ENCODE results near the gene MMP7. TPM values are rescaled to one million over a fixed set of nuclear protein-coding genes. Genes with fewer than 3 reads are reported as not detected.

Gene MMP7
- total and polyA plus RNA-seq, 2 experiments from 2014 or later, result not detected

DNA sequence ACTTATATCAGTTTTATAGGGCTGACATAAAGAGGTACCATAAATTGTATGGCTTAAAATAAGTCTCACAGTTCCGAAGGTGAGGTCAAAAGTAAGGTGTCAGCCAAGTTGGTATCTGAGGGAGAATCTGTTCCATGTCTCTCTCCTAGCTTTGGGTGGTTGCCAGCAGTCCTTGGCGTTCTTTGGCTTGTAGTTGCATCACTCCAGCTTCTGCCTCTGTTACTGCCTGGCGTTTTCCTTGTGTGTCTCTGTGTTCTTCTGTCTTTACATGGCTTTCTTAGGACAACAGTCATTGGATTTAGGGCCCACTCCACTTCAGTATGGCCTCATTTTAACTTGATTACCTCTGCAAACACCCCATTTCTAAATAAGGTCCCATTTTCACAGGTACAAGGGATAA is 16.7 kb downstream of the MMP7 start:
- Histone ChIP-seq H3K9me2 (ENCODE audit: insufficient read depth) (no peaks in the 10 kb centered on the region), H2AFZ (no peak overlapping the region), H4K20me1 (replicated peaks; ENCODE audit: insufficient read depth) (no peaks in the 10 kb centered on the region), H3K4me2 (no peak overlapping the region), H3K27ac (ENCODE audit: low read depth) (no peak overlapping the region), H3K36me3 (ENCODE audit: insufficient read depth) (no peaks in the 10 kb centered on the region), H3K27me3 (ENCODE audit: insufficient read depth) (no peaks in the 10 kb centered on the region), H3K79me2 (replicated peaks; ENCODE audit: insufficient read depth) (no peaks in the 10 kb centered on the region), H3K4me1 (ENCODE audit: insufficient read depth) (no peaks in the 10 kb centered on the region), H3F3A (replicated peaks; ENCODE audit: low read depth) (no peaks in the 10 kb centered on the region), H3K4me3 (no peak overlapping the region)
- no peaks in the 10 kb centered on the region for H3K36me3 Mint-ChIP-seq (ENCODE audit: low read depth)
- TF ChIP-seq EZH2 (IDR thresholded peaks at IDR 0.05; ENCODE audit: low read depth, unreplicated experiment) (no peak), CREB1 (CRISPR knock-in tag; IDR thresholded peaks at IDR 0.05; ENCODE audit: low read depth) (no peak), JUNB (IDR thresholded peaks at IDR 0.05; ENCODE audit: unreplicated experiment) (no peak), STAT1 (IDR thresholded peaks at IDR 0.05; ENCODE audit: unreplicated experiment) (no peak), ZNF114 (CRISPR knock-in tag; IDR thresholded peaks at IDR 0.05) (no peak), POLR2AphosphoS5 (IDR thresholded peaks at IDR 0.05; ENCODE audit: low read depth) (no peak), NANOG (IDR thresholded peaks at IDR 0.05; ENCODE audit: borderline replicate concordance) (no peak), ZNF331 (CRISPR knock-in tag; IDR thresholded peaks at IDR 0.05; ENCODE audit: low read depth) (no peak), EZH2phosphoT487 (IDR thresholded peaks at IDR 0.05; ENCODE audit: unreplicated experiment) (no peak)
- TF ChIP-seq, protein P1, sequence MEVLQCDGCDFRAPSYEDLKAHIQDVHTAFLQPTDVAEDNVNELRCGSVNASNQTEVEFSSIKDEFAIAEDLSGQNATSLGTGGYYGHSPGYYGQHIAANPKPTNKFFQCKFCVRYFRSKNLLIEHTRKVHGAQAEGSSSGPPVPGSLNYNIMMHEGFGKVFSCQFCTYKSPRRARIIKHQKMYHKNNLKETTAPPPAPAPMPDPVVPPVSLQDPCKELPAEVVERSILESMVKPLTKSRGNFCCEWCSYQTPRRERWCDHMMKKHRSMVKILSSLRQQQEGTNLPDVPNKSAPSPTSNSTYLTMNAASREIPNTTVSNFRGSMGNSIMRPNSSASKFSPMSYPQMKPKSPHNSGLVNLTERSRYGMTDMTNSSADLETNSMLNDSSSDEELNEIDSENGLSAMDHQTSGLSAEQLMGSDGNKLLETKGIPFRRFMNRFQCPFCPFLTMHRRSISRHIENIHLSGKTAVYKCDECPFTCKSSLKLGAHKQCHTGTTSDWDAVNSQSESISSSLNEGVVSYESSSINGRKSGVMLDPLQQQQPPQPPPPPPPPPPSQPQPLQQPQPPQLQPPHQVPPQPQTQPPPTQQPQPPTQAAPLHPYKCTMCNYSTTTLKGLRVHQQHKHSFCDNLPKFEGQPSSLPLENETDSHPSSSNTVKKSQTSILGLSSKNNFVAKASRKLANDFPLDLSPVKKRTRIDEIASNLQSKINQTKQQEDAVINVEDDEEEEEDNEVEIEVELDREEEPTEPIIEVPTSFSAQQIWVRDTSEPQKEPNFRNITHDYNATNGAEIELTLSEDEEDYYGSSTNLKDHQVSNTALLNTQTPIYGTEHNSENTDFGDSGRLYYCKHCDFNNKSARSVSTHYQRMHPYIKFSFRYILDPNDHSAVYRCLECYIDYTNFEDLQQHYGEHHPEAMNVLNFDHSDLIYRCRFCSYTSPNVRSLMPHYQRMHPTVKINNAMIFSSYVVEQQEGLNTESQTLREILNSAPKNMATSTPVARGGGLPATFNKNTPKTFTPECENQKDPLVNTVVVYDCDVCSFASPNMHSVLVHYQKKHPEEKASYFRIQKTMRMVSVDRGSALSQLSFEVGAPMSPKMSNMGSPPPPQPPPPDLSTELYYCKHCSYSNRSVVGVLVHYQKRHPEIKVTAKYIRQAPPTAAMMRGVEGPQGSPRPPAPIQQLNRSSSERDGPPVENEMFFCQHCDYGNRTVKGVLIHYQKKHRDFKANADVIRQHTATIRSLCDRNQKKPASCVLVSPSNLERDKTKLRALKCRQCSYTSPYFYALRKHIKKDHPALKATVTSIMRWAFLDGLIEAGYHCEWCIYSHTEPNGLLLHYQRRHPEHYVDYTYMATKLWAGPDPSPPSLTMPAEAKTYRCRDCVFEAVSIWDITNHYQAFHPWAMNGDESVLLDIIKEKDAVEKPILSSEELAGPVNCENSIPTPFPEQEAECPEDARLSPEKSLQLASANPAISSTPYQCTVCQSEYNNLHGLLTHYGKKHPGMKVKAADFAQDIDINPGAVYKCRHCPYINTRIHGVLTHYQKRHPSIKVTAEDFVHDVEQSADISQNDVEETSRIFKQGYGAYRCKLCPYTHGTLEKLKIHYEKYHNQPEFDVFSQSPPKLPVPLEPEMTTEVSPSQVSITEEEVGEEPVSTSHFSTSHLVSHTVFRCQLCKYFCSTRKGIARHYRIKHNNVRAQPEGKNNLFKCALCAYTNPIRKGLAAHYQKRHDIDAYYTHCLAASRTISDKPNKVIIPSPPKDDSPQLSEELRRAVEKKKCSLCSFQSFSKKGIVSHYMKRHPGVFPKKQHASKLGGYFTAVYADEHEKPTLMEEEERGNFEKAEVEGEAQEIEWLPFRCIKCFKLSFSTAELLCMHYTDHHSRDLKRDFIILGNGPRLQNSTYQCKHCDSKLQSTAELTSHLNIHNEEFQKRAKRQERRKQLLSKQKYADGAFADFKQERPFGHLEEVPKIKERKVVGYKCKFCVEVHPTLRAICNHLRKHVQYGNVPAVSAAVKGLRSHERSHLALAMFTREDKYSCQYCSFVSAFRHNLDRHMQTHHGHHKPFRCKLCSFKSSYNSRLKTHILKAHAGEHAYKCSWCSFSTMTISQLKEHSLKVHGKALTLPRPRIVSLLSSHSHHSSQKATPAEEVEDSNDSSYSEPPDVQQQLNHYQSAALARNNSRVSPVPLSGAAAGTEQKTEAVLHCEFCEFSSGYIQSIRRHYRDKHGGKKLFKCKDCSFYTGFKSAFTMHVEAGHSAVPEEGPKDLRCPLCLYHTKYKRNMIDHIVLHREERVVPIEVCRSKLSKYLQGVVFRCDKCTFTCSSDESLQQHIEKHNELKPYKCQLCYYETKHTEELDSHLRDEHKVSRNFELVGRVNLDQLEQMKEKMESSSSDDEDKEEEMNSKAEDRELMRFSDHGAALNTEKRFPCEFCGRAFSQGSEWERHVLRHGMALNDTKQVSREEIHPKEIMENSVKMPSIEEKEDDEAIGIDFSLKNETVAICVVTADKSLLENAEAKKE (CRISPR knock-in tag; IDR thresholded peaks at IDR 0.05), result no peak
- TF ChIP-seq, protein P2, sequence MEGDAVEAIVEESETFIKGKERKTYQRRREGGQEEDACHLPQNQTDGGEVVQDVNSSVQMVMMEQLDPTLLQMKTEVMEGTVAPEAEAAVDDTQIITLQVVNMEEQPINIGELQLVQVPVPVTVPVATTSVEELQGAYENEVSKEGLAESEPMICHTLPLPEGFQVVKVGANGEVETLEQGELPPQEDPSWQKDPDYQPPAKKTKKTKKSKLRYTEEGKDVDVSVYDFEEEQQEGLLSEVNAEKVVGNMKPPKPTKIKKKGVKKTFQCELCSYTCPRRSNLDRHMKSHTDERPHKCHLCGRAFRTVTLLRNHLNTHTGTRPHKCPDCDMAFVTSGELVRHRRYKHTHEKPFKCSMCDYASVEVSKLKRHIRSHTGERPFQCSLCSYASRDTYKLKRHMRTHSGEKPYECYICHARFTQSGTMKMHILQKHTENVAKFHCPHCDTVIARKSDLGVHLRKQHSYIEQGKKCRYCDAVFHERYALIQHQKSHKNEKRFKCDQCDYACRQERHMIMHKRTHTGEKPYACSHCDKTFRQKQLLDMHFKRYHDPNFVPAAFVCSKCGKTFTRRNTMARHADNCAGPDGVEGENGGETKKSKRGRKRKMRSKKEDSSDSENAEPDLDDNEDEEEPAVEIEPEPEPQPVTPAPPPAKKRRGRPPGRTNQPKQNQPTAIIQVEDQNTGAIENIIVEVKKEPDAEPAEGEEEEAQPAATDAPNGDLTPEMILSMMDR (conservative IDR thresholded peaks at IDR 0.05; ENCODE audit: low read depth in 2 of 2), result no peak
- TF ChIP-seq, protein P3, sequence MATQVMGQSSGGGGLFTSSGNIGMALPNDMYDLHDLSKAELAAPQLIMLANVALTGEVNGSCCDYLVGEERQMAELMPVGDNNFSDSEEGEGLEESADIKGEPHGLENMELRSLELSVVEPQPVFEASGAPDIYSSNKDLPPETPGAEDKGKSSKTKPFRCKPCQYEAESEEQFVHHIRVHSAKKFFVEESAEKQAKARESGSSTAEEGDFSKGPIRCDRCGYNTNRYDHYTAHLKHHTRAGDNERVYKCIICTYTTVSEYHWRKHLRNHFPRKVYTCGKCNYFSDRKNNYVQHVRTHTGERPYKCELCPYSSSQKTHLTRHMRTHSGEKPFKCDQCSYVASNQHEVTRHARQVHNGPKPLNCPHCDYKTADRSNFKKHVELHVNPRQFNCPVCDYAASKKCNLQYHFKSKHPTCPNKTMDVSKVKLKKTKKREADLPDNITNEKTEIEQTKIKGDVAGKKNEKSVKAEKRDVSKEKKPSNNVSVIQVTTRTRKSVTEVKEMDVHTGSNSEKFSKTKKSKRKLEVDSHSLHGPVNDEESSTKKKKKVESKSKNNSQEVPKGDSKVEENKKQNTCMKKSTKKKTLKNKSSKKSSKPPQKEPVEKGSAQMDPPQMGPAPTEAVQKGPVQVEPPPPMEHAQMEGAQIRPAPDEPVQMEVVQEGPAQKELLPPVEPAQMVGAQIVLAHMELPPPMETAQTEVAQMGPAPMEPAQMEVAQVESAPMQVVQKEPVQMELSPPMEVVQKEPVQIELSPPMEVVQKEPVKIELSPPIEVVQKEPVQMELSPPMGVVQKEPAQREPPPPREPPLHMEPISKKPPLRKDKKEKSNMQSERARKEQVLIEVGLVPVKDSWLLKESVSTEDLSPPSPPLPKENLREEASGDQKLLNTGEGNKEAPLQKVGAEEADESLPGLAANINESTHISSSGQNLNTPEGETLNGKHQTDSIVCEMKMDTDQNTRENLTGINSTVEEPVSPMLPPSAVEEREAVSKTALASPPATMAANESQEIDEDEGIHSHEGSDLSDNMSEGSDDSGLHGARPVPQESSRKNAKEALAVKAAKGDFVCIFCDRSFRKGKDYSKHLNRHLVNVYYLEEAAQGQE (IDR thresholded peaks at IDR 0.05; ENCODE audit: unreplicated experiment), result no peak
- TF ChIP-seq, protein P4, sequence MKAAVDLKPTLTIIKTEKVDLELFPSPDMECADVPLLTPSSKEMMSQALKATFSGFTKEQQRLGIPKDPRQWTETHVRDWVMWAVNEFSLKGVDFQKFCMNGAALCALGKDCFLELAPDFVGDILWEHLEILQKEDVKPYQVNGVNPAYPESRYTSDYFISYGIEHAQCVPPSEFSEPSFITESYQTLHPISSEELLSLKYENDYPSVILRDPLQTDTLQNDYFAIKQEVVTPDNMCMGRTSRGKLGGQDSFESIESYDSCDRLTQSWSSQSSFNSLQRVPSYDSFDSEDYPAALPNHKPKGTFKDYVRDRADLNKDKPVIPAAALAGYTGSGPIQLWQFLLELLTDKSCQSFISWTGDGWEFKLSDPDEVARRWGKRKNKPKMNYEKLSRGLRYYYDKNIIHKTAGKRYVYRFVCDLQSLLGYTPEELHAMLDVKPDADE (IDR thresholded peaks at IDR 0.05), result no peak
- H3K4me1 Mint-ChIP-seq, result no peaks in the 10 kb centered on the region
- H3K4me3 Mint-ChIP-seq, result no peak overlapping the region
- DNase-seq (ENCODE audit: low spot score), result no peak
- H3K9me3 Mint-ChIP-seq, result no peaks in the 10 kb centered on the region
- ATAC-seq, result no peak
- no peak overlapping the region for H3K27ac Mint-ChIP-seq
- no peaks in the 10 kb centered on the region for H3K27me3 Mint-ChIP-seq (ENCODE audit: insufficient read depth, low read depth, poor library complexity)

Measured in GM23338 (cell line).